Suppressor macrophage (primary cell): ENCODE data around the gene ZC2HC1B.
A peak's percentile ranks its signal among the peaks of the same experiment; 100 is the strongest.

Source experiments
- DNase-seq, 4 experiments: peaks; one replicate each; pipeline ENCODE4 v3.0.0-alpha.2; 2020 to 2022

ZC2HC1B gene

DNA sequence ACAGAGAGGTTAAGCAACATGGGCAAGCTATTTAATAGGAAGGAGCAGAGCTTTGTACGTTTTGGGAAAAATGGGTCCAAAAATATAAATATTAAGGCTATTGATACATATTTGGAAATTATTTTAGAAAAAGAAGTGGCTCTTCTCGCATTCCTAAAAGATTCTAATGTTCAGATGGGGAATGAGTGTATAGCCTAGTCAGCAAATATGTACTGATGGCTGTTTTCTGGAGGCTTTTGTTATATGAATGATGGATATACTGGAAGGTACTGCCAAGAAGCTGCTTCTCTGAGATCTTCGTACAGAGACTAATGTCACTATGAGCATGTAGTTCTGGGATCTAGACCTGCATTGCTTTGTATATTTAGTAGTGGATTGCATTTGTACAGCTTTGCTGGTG is 72.1 kb downstream of the ZC2HC1B start:
- DNase-seq, result no peak

DNA sequence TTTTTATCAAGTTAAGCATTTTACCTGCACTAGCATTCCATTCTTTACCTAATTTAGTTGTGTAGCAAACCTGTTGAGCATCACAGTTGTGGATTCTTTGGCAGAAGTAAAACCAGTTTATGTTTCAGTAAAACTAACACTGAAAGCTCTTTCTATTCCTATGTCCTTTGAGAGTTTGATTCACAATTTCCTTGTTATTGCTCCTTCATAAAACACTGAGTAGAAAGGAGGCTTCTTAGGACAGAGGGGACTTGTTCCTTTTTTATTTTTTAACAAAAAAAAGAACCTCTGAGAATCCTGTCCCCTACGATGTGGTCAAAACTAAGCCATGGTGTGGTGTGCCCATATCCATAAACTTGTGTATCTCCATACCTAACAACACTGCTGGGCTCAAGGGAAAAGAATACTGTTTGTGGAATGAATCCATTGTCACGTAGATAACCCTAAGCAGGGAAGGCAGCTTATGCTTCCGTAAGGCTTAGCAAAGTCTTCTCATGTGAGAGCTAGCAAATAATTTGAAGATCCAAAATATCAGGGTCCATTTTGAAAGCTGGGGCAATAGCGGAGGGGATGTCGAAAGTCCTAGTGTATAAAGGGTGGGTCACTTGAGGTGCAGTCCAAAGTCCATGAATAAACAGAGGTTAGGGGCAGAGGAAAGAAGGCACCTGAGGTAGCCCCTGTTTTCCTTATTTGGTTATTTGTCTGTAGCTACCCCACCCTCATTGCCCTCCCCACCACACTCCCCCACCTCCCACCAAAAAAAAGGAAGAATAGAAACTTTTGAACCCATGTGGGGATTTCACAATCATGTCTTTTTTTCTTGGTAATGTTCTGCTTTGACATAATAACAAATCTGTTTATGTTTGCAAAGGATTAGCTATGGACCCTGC is 72.7 kb downstream of the ZC2HC1B start:
- peak in 2 of 4 experiments; percentile 25 to 36 for DNase-seq

DNA sequence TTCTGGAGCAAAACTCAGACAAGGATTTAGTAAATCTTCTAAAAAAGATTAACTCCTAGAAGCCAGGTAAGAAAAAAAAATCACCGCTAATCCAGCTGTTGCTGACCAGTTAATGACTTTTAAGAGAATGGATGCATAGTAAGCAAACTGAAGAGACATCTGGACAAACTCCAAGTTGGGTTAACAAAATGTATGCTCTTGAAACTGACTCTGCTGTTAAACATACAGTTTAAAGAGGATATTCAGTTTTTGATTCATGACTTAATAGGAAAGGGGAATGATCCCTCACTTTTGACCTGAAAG is 73.3 kb downstream of the ZC2HC1B start:
- DNase-seq, result no peak

DNA sequence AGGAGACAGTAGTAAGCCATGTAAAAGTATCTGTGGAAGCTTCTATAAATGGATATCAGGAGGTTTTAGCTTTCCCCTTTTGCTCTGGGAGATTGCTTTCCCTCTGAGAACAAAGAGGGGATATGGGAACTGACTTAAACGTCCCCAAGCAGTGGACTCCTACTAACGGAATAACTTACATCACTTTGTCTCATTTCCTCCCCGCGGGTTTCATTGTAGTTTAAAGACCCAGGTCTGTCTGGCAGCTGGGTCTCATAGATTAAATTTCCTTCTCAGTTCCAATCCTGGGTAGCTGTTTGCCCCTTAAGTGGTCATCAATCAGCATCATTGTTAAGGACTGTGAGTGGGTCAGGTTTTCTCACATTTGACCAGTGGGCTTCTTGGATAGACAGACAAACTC is 75.1 kb downstream of the ZC2HC1B start:
- peak; percentile 8 to 41 (median 26) for DNase-seq

DNA sequence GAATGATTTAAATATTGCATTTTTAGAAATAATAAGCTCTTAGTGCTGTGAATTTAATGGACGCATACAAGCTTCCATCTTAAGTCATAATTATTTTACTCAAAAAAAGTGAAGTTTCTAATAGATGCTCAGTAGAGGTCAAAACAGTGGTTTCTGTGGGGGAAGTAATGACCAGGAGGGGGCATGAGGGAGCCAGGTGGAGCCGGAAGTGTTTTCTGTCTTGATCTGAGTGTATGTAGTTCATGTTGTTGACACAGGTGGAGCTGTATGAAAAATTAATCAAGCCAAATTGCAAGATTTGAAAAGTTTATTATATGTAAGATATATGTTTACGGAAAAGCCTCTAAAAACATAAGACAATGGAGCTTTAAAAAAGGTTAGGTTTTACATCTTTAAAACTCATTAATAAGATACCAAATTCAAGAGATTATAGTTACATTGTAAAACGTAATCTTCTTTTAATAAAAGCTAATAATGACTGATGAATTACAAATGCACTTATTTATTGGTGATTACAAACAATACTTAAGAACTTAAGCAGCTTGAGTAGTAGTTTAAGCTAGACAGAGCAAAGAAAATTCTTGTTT is 75.8 kb downstream of the ZC2HC1B start:
- peak; percentile 24 to 52 (median 40) for DNase-seq

DNA sequence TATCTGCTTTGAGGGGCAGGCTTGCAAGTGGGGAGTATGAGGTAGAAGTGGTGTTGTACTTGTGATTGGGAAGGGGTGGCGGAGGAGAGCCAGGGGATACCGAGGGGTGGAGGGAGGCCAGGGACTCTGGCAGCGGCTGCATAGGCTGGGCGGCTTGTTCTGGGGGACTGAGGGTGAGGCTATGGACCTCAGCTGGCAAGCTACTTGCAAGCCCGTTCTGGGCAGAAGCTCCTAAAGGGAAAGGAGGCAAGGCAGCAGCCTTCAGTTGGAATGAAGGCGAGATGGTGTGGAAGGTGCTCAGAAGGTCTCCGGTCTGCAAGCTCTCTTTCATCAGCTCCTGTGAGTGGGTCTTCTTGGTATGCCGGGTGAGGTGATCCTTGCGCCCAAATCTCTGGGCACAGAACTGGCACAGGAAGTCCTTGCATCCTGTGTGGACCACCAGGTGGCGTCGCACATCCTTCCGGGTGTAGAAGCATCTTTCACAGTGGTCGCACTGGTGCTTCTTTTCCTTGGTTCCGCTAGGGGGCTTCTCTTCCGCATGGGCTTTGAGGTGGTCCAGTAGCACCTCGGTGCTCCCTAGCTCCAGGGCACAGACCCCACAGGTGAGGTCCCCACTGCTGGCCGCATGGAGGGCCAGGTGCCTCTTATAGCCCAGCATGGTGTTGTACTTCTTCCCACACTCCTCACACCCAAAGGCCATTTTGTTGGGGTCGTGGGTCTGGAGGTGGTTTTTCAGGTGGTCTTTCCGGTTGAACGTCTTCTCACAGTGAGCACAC is 77.8 kb downstream of the ZC2HC1B start:
- DNase-seq, result peak; percentile 43 to 75 (median 57)

DNA sequence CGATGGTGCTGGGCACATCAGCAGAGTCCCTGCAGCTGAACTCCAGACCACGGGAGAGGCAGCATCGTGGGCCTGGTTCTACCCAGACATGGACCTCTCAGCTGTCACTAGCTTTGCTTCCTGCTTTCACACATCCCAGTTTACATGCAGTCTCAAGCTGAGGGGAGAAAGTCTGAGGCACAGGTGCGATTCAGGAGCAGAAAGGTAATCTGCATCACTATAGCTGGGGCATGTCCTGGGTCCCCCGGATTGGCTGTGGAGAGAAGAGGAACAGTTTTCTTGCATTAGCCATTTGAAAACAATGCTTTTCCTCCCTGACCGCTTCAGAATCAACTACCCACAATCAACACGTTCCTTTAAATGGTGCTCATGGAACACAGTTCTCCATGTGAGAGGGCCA is 83.9 kb downstream of the ZC2HC1B start:
- DNase-seq, result no peak

DNA sequence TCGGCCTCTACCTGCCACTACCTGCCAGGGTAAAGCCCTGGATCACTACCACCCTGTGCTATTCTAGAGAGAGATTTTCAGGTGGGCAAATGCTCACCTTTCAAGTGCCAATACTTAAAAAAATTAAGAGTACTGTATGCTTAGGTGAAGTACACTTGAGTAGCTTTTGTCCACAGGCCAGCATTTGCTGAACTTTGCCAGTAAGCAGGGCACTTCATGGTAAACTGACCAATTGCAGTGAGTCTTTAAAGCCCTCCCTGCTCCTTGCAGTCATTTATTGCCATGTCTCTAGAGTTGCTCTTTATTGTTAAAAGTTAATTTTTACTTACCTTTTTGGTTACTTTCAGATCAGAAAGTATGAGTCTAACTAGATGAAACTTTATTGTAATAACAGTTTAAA is 85.3 kb downstream of the ZC2HC1B start:
- no peak for DNase-seq

DNA sequence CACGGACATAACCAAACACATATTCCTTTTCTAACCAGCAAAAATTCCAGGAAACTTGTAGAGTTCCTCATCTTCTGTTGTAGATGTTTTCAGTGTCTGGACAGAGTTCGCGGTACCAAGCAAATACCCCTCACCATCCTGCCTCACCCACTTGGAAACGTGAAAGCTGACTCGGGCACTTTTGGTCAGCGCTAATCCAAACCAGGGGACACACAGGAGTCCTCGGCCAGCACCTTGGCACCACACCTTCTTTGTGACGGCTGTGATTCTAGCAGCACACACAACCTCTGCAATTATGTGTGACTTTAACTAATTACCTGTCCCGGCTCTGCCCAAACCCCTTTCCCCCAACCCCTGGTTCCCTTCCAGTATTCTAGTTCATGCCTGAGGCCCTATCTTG is 85.7 kb downstream of the ZC2HC1B start:
- no peak for DNase-seq

DNA sequence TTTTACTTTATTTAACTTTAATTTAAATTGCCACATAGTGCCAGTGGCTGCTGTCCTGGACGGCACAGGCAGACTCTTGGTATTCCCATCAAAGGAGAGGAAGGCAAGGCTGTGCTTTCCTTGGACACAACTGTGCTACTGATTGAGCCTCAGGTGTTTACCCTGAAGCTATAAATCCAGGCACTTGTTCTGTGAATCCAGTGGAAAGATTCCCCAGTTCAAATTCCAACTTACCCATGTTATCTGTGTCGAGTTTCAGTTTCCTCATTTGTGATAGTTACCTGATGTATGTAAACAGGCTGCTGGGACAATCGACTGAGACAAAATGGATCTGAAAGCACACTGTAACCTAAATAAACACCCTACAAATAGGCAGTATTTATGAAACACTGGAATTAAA is 86.6 kb downstream of the ZC2HC1B start:
- DNase-seq, result no peak

DNA sequence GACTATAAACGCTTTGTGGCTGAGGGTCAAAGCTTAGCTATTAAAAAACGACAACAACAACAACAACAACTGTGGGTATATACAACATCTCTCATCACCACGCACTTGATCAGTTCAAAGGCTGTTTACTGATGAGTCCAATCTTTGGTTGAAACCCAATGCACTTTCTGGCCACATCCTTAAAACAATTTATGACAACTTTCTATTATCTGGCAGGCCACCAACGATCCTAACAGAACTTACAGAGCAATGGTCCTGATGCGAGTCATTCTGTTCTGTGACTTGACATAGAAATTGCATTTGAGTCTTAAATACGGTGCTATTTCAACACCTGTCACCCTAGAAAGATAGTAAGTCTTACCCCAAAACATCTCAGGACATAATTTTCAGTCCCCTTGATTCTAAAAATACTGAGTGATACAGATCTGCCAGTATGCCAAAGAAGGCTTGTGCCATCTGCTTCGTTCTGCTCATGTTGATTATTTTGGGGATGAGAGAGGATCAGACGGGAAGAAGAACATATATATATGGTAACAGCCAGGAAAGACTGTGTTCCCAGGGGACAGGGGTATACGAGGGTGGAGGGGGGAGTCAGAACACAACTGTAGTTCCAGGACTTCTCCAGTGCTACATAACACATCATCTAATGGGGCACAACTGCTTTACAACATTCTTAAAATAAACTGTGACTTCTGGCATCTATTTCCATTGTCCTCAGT is 87.9 kb downstream of the ZC2HC1B start:
- DNase-seq, result no peak

DNA sequence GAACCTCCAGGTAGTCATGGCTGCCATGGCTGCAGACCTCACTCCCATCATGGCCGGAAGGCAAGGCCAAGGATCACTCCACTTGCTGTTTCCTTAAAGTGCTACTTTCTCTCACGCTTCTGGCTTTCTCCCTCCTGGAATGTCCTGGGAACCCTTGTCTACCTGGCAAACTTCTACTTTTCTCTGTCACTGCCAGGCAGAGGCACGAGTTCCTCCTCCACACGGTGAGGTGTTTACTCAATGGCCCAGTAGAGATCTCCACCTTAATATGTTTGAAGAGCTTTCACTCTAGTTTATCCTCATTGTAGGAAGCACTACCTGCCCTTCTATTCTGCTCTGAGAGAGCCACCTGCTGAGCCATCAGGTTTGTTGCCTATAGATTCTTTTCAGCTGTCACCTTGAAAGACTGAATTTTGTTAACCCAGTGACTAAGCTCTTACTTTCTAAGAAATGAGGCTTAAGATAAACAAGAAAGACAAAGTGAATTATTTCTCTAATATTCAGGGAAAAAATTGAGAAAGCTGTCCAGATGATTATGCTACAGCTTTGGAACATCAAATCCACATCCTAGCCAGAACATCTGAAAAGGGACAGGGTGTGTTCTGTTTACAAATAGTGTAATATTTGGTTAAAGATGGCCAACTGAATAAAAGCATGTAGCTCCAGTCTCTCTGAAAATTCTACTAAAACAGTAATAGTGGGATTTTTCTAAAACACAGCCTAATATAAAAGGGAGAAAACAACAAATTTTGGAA is 88.8 kb downstream of the ZC2HC1B start:
- DNase-seq, result no peak

DNA sequence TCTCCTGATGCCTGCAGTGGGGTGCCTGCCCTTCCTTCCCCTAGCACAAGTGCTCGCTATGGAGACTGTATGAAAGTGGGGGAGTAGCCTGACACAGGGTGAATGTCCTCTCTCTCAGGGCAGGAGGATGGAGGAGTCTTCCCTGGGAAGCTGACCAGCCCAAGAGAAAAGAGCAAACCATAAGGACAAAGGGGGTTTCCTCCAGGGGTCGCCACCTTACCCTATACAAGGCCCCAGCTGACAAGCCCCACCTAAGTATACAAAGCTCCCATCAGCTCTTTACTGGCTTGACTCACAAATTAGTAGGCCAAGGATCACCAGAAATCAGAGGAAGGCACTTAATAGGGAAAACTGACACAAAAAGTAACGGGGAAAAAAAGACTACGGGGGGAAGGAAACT is 89.6 kb downstream of the ZC2HC1B start:
- DNase-seq, result no peak

DNA sequence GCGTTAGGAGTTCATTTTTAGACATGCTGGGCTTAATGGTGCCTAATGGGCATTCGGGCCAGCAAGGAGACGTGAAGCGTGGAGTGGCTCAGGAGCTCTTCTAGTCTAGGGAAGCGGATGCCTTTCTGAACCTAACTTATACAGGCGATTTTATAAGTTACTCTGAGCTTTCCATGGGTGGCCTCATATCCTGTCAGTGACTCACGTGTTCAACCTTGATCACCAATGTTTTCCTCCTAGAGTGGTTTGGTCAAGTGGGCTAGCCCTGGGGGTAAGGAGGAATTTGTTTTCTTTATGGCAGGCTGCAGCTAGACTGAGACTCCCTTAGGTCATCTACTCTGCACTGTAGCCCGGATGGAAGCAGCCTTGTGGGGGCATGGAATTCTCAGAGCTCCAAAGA is 91.7 kb downstream of the ZC2HC1B start:
- DNase-seq, result no peak

DNA sequence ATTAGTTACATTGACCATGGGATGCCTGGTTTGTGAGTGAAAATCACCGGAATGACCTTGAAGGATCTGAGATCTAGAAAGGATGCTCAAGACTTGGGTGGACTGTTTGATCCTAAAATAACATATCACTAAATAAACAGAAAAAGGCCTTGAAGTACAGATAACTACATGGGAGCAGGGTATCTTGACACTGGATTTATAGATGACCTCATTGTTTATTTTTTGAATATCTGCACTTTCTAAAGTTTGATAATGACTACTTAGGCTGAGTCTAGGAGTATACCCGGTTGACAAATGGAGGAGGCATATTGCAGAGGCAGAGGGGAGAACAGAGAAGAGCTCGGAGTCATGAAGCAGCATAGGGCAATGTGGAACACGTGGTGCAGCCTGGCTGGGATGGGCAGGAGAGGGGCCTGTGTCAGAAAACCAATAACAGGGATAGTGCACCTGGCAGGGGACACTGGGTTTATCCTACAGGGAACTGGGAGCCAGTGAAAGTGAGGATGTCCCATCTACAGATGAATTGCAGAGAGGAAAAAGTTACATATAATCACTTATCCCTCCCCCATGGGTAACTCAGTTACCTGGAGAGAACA is 93.5 kb downstream of the ZC2HC1B start:
- no peak for DNase-seq

DNA sequence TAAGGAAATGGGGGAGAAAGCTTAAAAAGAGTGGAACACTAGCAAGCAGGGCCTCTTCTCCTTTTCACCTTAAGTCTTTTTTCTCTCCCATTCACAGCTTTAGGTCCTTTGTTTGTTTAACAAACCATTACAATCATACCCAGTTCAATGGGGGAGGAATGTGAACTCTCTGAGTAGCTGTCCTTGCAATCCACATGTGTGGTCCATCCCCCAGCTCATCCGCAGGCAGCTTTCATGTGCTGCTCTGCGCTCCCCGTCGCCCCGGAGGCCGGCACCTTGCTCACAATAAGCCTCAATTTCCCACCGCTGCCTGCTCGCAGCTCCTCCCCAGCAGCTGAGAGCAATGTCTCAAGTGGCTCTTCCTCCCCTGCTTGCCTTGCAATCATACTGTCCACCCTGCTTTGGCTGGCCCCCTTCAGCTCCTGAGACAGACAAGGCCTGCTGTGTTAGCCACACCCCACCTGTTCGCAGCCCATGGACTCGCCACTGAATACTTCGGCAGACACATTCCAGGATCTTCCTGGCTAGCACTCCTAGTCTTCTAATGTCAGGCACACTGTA is 94.6 kb downstream of the ZC2HC1B start:
- DNase-seq, result no peak

DNA sequence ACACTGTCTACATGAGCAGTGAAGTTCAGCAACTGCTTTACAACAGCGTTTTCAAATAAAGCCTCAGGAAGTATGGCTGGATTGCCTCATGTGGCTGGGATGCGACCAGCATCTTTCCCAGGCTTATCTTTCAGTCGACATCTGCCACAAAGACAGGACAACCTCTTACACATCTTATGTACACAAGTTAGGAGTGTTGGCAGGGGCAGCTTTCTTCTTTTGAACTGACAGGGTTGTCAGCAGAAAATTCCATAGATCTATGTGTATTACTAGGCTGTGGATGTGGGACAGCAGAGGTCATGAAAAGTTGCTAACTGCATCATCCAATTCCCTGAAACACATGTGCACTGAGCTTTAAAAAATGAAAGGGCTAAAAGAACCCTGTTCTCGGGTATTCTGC is 95.7 kb downstream of the ZC2HC1B start:
- DNase-seq, result no peak

DNA sequence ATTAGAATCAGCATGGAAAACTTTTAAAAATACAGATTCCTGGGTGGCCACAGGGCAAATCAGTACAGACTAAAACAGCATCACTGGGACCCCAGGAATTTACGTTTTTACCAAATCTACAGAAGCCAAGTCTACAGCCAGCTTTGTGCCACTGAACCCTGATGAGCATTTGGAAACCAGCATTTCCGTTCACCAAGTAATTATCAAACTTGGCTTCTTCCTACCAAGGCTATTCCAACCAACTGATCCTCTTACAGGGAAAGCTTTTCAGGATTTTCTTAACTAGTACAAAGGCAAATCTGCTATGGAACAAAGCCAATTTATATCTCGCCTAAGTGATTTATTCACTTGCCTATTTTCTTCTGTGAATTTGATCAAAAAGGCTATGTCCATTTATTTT is 96.8 kb downstream of the ZC2HC1B start:
- no peak for DNase-seq

DNA sequence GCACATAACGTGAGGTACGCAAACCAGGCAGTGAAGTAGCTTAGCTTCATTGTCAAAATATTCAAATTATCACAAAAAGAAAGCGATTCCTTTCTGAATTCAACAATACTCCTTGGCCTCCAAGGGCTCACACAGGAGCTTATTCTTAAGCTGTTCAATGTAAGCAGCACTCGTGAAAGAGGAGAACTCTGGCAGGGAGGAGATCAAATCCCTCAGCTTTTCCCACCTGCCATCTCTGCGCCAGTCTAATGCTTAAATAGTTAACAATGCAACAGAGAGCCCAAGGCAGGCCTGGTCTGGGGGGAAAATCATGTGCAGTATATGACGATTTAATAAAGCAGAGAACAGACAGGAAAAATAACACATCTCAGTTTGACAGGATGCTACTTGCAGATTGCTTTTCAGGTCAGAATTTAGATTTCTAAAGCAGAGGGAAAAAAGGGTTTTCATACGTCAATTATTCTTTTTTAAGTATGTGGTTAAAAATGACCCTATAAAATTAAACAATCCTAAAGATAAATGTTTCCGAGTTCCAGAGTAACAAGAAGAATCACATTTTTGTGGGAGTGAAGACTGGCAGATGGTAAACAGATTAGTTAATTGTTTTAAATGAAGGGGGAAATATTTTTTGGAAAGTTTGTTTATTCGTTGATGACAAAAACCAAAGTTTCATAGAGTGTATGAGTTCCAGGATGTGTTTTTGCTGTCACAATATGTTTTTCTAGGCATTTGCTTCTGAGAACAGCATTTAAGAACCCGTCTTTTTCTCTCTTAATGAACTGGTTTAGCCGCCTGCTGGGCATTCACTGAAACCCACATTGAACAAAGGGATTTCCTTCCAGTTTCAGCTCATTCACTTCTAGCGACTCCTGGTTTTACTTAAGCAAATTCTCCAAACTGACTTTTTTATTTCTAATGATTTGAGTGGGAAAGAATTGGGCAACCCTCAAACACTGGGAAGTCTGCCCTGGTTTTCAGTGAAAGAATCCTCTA is 97.9 kb downstream of the ZC2HC1B start:
- DNase-seq, result no peak
